Measurements from ENCODE around the gene SUGCT.

- TF ChIP-seq CTCF (conservative IDR thresholded peaks at IDR 0.05; ENCODE audit: low read length) (no peak), EZH2phosphoT487 (IDR thresholded peaks at IDR 0.05; ENCODE audit: borderline replicate concordance) (no peak)
These were observed 171.8 kb downstream of the SUGCT start for GRCh38 chr7:40306596-40306995.
